ENCODE data around the gene UCN3.
A peak's percentile ranks its signal among the peaks of the same experiment; 100 is the strongest.

UCN3 gene

DNA sequence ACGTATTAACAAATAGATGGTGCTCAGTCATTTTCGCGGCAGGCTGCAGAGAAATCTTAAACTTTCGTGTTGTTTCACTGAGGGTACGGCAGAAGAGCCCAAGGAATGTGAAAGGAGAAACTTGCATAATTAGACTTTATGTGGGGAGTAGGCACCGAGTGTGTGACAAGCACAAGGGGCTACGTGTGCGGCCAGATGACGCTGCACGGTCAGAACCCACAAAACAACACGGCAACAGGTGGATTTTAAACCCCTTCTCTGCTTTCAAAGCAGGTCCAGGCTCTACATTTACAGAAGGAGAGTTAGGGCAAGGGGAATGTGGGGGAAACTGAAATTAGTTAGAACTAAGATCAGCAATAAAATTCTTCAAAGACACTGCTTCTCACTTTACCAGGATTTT is 392 bp upstream of the UCN3 start:
- Histone ChIP-seq H2BK5ac (ENCODE audit: low read depth, low read length, poor library complexity) (no peak overlapping the region), H4K8ac (ENCODE audit: low read depth, low read length) (no peak overlapping the region), H3K36me3 (ENCODE audit: control insufficient read depth in 1 of 2, insufficient read depth in 2 of 2, low read length in 2 of 2) (no peaks in the 10 kb centered on the region), H4K12ac (ENCODE audit: low read depth, low read length) (no peak overlapping the region), H4K91ac (ENCODE audit: low read depth, low read length) (no peak overlapping the region), H2BK120ac (ENCODE audit: insufficient read depth, low read length, poor library complexity) (no peak overlapping the region), H3K23ac (ENCODE audit: low read length) (no peak overlapping the region), H3K9ac (ENCODE audit: low read length) (no peak overlapping the region), H3K18ac (ENCODE audit: low read length) (no peak overlapping the region), H3K4me1 (ENCODE audit: control insufficient read depth in 1 of 2, insufficient read depth in 2 of 2, low read length in 2 of 2) (no peaks in the 10 kb centered on the region), H2AK5ac (ENCODE audit: low read length) (no peak overlapping the region), H3K14ac (ENCODE audit: low read length) (no peak overlapping the region), H3K27me3 (ENCODE audit: insufficient read depth, low read length) (no peaks in the 10 kb centered on the region), H3K4me3 (ENCODE audit: low read depth, low read length) (no peak overlapping the region), H3K4ac (ENCODE audit: low read depth, low read length) (no peak overlapping the region), H3K79me2 (ENCODE audit: control insufficient read depth, insufficient read depth, low read length, poor library complexity) (no peaks in the 10 kb centered on the region), H3K27ac (ENCODE audit: low read depth, low read length) (no peak overlapping the region), H2BK12ac (ENCODE audit: low read length) (no peak overlapping the region), H3K4me2 (ENCODE audit: low read length) (no peak overlapping the region), H3K79me1 (ENCODE audit: low read length) (no peaks in the 10 kb centered on the region), H3K9me3 (ENCODE audit: insufficient read depth, low read depth, low read length) (no peaks in the 10 kb centered on the region), H2AFZ (ENCODE audit: insufficient read depth, low read length, poor library complexity) (no peak overlapping the region)
- WGBS (ENCODE audit: extremely low coverage, insufficient coverage, insufficient read length) = no CpG with 5 or more reads among the region's 11 CpGs
- DNase-seq = no peak

- no CpG with 5 or more reads among the region's 5 CpGs for WGBS (ENCODE audit: extremely low coverage, insufficient coverage, insufficient read length)
- Histone ChIP-seq H3K23ac (ENCODE audit: low read length) (no peak overlapping the region), H3K18ac (ENCODE audit: low read length) (no peak overlapping the region)
Observed at GRCh38 chr10:5365928-5366327, 1.2 kb downstream of the UCN3 start.

DNA sequence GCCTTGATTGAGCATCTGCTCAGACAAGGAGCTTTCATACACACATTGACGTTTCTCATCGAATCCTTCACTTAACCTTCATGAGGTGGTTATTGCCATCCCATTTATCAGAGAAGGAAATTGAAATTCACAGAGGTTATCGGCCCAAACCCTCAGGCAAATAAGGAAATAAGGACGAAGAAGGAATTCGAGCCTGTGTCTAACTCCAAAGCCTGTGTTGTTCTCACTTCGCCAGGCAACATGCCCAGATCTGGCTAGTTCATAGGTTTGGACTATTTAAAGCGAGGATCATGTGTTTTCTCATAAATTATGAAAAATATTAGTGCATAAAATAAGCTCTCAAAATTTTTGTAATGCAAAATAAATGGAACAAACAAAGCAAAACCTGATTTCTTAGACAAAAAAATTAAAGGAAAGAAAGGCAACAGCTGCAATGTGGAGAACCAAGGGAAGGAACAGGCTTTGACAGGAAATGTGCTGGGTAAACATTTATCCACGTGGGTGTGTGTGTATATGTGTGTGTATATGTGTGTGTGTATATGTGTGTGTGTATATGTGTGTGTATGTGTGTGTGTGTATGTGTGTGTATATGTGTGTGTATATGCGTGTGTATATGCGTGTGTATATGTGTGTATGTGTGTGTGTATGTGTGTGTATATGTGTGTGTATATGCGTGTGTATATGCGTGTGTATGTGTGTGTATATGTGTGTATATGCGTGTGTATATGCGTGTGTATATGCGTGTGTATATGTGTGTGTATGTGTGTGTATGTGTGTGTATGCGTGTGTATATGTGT is 4.8 kb downstream of the UCN3 start:
- Histone ChIP-seq H3K9ac (ENCODE audit: low read length) (no peak overlapping the region), H3K27me3 (ENCODE audit: insufficient read depth, low read length) (no peaks in the 10 kb centered on the region), H4K8ac (ENCODE audit: low read depth, low read length) (no peak overlapping the region), H3K18ac (ENCODE audit: low read length) (no peak overlapping the region), H4K12ac (ENCODE audit: low read depth, low read length) (no peak overlapping the region), H3K27ac (ENCODE audit: low read depth, low read length) (no peak overlapping the region), H2AK5ac (ENCODE audit: low read length) (no peak overlapping the region), H2BK5ac (ENCODE audit: low read depth, low read length, poor library complexity) (no peak overlapping the region), H2BK120ac (ENCODE audit: insufficient read depth, low read length, poor library complexity) (no peak overlapping the region), H3K14ac (ENCODE audit: low read length) (no peak overlapping the region), H3K23ac (ENCODE audit: low read length) (no peak overlapping the region), H2BK12ac (ENCODE audit: low read length) (no peak overlapping the region), H3K79me1 (ENCODE audit: low read length) (no peaks in the 10 kb centered on the region), H3K79me2 (ENCODE audit: control insufficient read depth, insufficient read depth, low read length, poor library complexity) (no peaks in the 10 kb centered on the region), H3K4me1 (ENCODE audit: control insufficient read depth in 1 of 2, insufficient read depth in 2 of 2, low read length in 2 of 2) (no peaks in the 10 kb centered on the region), H2AFZ (ENCODE audit: insufficient read depth, low read length, poor library complexity) (no peak overlapping the region), H3K4me3 (ENCODE audit: low read depth, low read length) (no peak overlapping the region), H3K4me2 (ENCODE audit: low read length) (no peak overlapping the region), H3K9me3 (ENCODE audit: insufficient read depth, low read depth, low read length) (peaks cover 4% of the 10 kb centered on the region), H3K4ac (ENCODE audit: low read depth, low read length) (no peak overlapping the region), H3K36me3 (ENCODE audit: control insufficient read depth in 1 of 2, insufficient read depth in 2 of 2, low read length in 2 of 2) (no peaks in the 10 kb centered on the region), H4K91ac (ENCODE audit: low read depth, low read length) (no peak overlapping the region)
- WGBS (ENCODE audit: extremely low coverage, insufficient coverage, insufficient read length) = 90% methylated on average over 2 of the region's 16 CpGs
- no peak for DNase-seq

More at GRCh38 chr10:5365928-5366327, 1.2 kb downstream of the UCN3 start:
- Histone ChIP-seq H2AFZ (ENCODE audit: insufficient read depth, low read length, poor library complexity) (no peak overlapping the region), H3K4me3 (ENCODE audit: low read depth, low read length) (no peak overlapping the region), H3K79me1 (ENCODE audit: low read length) (no peaks in the 10 kb centered on the region), H2AK5ac (ENCODE audit: low read length) (no peak overlapping the region), H2BK12ac (ENCODE audit: low read length) (no peak overlapping the region), H4K12ac (ENCODE audit: low read depth, low read length) (no peak overlapping the region), H4K8ac (ENCODE audit: low read depth, low read length) (no peak overlapping the region), H3K79me2 (ENCODE audit: control insufficient read depth, insufficient read depth, low read length, poor library complexity) (no peaks in the 10 kb centered on the region), H3K9me3 (ENCODE audit: insufficient read depth, low read depth, low read length) (no peaks in the 10 kb centered on the region), H2BK120ac (ENCODE audit: insufficient read depth, low read length, poor library complexity) (no peak overlapping the region), H3K36me3 (ENCODE audit: control insufficient read depth in 1 of 2, insufficient read depth in 2 of 2, low read length in 2 of 2) (no peaks in the 10 kb centered on the region), H3K4me1 (ENCODE audit: control insufficient read depth in 1 of 2, insufficient read depth in 2 of 2, low read length in 2 of 2) (no peaks in the 10 kb centered on the region), H2BK5ac (ENCODE audit: low read depth, low read length, poor library complexity) (no peak overlapping the region), H3K9ac (ENCODE audit: low read length) (no peak overlapping the region), H4K91ac (ENCODE audit: low read depth, low read length) (no peak overlapping the region), H3K4ac (ENCODE audit: low read depth, low read length) (no peak overlapping the region), H3K4me2 (ENCODE audit: low read length) (no peak overlapping the region), H3K14ac (ENCODE audit: low read length) (no peak overlapping the region), H3K27me3 (ENCODE audit: insufficient read depth, low read length) (no peaks in the 10 kb centered on the region), H3K27ac (ENCODE audit: low read depth, low read length) (no peak overlapping the region)
- DNase-seq = no peak

DNA sequence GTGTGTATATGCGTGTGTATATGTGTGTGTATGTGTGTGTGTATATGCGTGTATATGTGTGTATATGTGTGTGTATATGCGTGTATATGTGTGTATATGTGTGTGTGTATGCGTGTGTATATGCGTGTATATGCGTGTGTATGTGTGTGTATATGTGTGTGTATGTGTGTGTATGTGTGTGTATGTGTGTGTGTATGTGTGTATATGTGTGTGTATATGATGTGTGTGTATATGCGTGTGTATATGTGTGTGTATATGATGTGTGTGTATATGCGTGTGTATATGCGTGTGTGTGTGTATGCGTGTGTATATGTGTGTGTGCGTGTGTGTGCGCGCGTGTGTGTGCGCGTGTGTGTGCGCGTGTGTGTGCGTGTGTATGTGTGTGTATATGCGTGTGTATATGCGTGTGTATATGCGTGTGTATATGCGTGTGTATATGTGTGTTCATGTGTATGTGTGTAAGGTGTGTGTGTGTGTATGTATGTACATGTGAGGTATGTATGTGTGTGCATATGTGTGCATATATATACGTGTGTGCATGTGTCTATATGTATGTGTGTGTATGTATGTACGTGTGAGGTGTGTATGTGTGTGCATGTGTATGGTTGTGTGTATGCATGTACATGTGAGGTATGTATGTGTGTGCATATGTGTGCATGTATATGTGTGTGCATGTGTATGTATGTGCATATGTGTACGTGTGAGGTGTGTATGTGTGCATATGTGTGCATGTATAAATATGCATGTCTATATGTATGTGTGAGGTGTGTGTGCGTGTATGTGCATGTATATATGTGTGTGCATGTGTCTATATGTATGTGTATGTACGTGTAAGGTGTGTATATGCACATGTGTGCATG is 6.0 kb downstream of the UCN3 start:
- no peaks in the 10 kb centered on the region for H3K79me1 ChIP-seq (ENCODE audit: low read length)

More for the DNA sequence above, 6.0 kb downstream of the UCN3 start:
- no peak overlapping the region for H3K4me2 ChIP-seq (ENCODE audit: low read length)
- H3K23ac ChIP-seq (ENCODE audit: low read length) = peak overlapping the region; percentile 63
- no peaks in the 10 kb centered on the region for H3K36me3 ChIP-seq (ENCODE audit: control insufficient read depth in 1 of 2, insufficient read depth in 2 of 2, low read length in 2 of 2)
- no peak overlapping the region for H3K9ac ChIP-seq (ENCODE audit: low read length)
- H4K8ac ChIP-seq (ENCODE audit: low read depth, low read length) = no peak overlapping the region
- H4K91ac ChIP-seq (ENCODE audit: low read depth, low read length) = no peak overlapping the region
- no peak overlapping the region for H3K18ac ChIP-seq (ENCODE audit: low read length)
- H3K14ac ChIP-seq (ENCODE audit: low read length) = no peak overlapping the region
- H2BK120ac ChIP-seq (ENCODE audit: insufficient read depth, low read length, poor library complexity) = no peak overlapping the region
- no peak overlapping the region for H2AFZ ChIP-seq (ENCODE audit: insufficient read depth, low read length, poor library complexity)
- H3K4me3 ChIP-seq (ENCODE audit: low read depth, low read length) = no peak overlapping the region
- H4K12ac ChIP-seq (ENCODE audit: low read depth, low read length) = no peak overlapping the region
- no peak for DNase-seq
- WGBS (ENCODE audit: extremely low coverage, insufficient coverage, insufficient read length) = 100% methylated on average over 4 of the region's 28 CpGs
- H3K79me2 ChIP-seq (ENCODE audit: control insufficient read depth, insufficient read depth, low read length, poor library complexity) = no peaks in the 10 kb centered on the region
- H3K27ac ChIP-seq (ENCODE audit: low read depth, low read length) = no peak overlapping the region
- no peaks in the 10 kb centered on the region for H3K4me1 ChIP-seq (ENCODE audit: control insufficient read depth in 1 of 2, insufficient read depth in 2 of 2, low read length in 2 of 2)
- H3K9me3 ChIP-seq (ENCODE audit: insufficient read depth, low read depth, low read length) = peaks cover 4% of the 10 kb centered on the region
- H2BK12ac ChIP-seq (ENCODE audit: low read length) = no peak overlapping the region
- no peaks in the 10 kb centered on the region for H3K27me3 ChIP-seq (ENCODE audit: insufficient read depth, low read length)
- no peak overlapping the region for H3K4ac ChIP-seq (ENCODE audit: low read depth, low read length)
- H2AK5ac ChIP-seq (ENCODE audit: low read length) = no peak overlapping the region
- H2BK5ac ChIP-seq (ENCODE audit: low read depth, low read length, poor library complexity) = no peak overlapping the region

Measured in trophoblast cell (in vitro differentiated cells and primary cell).